A549 (cell line): ENCODE results near the gene CEACAM1.

ENCODE experiments used
- CBX8 ChIP-seq: fragments of 200-600 bp; sonication (generic); IDR thresholded peaks from 2 replicates; pipeline ENCODE4 v1.6.1; 2016
- EP300 ChIP-seq, 2 experiments: fragments of >200 bp; sonication (Bioruptor Twin); formaldehyde crosslinking; IDR thresholded peaks; 2 replicates in 1 of 2; 3 replicates in 1 of 2; pipeline ENCODE4 v1.6.1; 2016 to 2017
- GATA3 ChIP-seq: IDR thresholded peaks from 2 replicates; pipeline ENCODE4 v1.6.1; 2012; ENCODE audit warnings: borderline replicate concordance
- HDAC2 ChIP-seq: fragments of 200-600 bp; sonication (generic); IDR thresholded peaks from 2 replicates; pipeline ENCODE4 v1.6.1; 2016
- MAFK ChIP-seq: fragments of 450-650 bp; IDR thresholded peaks from 2 replicates; pipeline ENCODE4 v1.6.1; 2014; ENCODE audit not compliant: partially characterized antibody
- POLR2A ChIP-seq: IDR thresholded peaks from 2 replicates; pipeline ENCODE4 v1.6.1; 2012; ENCODE audit warnings: mild to moderate bottlenecking, low read length
- RAD21 ChIP-seq, 2 experiments: fragments of >200 bp in 1 of 2; sonication (Bioruptor Twin) in 1 of 2; formaldehyde crosslinking in 1 of 2; IDR thresholded peaks in 1 of 2; conservative IDR thresholded peaks in 1 of 2; 2 replicates in 1 of 2; 3 replicates in 1 of 2; pipeline ENCODE4 v1.6.1; 2012 to 2018; ENCODE audit warnings: inconsistent platforms in 1 of 2
- RARB ChIP-seq: fragments of 250-450 bp; sonication (Bioruptor Pico); IDR thresholded peaks from 2 replicates; pipeline ENCODE4 v1.8.0; 2021; ENCODE audit warnings: mild to moderate bottlenecking, moderate library complexity
- RCOR1 ChIP-seq: fragments of 150-350 bp; IDR thresholded peaks from 2 replicates; pipeline ENCODE4 v1.6.1; 2014; ENCODE audit warnings: antibody characterized with exemption, low read length, low read depth
- SMC3 ChIP-seq: fragments of >200 bp; sonication (Bioruptor Twin); formaldehyde crosslinking; IDR thresholded peaks from 3 replicates; pipeline ENCODE4 v1.6.1; 2018; ENCODE audit warnings: inconsistent platforms
- SREBF2 ChIP-seq: fragments of 450-650 bp; IDR thresholded peaks from 2 replicates; pipeline ENCODE4 v1.6.1; 2014; ENCODE audit warnings: mild to moderate bottlenecking, moderate library complexity
- TF ChIP-seq, protein P1 (sequence below): fragments of >200 bp; sonication (Bioruptor Twin); formaldehyde crosslinking; IDR thresholded peaks from 3 replicates; pipeline ENCODE4 v1.5.1; 2016
- TF ChIP-seq, protein P2 (sequence below): IDR thresholded peaks from 2 replicates; pipeline ENCODE4 v1.6.1; 2012
- TF ChIP-seq, protein P3 (sequence below): fragments of 200-600 bp; sonication (generic); IDR thresholded peaks from 2 replicates; pipeline ENCODE4 v1.6.1; 2016; ENCODE audit warnings: antibody characterized with exemption, mild to moderate bottlenecking, moderate library complexity

DNA sequence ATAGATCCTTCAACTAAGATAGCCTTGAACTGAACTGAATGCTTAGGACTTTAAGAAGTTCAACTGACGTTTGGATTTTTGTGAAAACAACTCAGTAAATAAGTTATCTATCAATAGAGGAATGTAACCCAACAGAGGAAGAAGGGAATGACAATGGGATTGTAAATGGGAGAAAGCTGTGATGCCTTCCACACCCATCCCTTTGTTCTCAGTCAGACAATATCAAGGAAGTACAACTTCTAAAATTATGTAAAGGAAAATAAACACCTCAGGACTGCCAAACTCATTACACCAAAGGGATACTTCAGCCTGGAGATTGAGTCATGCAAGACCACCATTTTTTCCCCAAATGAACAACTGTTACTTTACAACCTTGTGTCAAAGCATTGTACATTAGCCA, 45.4 kb upstream of the CEACAM1 start:
- TF ChIP-seq SREBF2 (no peak), RAD21 (conservative IDR thresholded peaks at IDR 0.05 in 1 of 2, IDR thresholded peaks at IDR 0.05 in 1 of 2) (no peak), GATA3 (no peak), RCOR1 (no peak), POLR2A (no peak), EP300 (IDR thresholded peaks at IDR 0.05) (no peak), MAFK (no peak), RARB (CRISPR knock-in tag) (no peak), CBX8 (no peak), HDAC2 (no peak), SMC3 (no peak)
- TF ChIP-seq, protein P1, sequence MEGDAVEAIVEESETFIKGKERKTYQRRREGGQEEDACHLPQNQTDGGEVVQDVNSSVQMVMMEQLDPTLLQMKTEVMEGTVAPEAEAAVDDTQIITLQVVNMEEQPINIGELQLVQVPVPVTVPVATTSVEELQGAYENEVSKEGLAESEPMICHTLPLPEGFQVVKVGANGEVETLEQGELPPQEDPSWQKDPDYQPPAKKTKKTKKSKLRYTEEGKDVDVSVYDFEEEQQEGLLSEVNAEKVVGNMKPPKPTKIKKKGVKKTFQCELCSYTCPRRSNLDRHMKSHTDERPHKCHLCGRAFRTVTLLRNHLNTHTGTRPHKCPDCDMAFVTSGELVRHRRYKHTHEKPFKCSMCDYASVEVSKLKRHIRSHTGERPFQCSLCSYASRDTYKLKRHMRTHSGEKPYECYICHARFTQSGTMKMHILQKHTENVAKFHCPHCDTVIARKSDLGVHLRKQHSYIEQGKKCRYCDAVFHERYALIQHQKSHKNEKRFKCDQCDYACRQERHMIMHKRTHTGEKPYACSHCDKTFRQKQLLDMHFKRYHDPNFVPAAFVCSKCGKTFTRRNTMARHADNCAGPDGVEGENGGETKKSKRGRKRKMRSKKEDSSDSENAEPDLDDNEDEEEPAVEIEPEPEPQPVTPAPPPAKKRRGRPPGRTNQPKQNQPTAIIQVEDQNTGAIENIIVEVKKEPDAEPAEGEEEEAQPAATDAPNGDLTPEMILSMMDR: no peak
- TF ChIP-seq, protein P2, sequence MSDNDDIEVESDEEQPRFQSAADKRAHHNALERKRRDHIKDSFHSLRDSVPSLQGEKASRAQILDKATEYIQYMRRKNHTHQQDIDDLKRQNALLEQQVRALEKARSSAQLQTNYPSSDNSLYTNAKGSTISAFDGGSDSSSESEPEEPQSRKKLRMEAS: no peak
- TF ChIP-seq, protein P3, sequence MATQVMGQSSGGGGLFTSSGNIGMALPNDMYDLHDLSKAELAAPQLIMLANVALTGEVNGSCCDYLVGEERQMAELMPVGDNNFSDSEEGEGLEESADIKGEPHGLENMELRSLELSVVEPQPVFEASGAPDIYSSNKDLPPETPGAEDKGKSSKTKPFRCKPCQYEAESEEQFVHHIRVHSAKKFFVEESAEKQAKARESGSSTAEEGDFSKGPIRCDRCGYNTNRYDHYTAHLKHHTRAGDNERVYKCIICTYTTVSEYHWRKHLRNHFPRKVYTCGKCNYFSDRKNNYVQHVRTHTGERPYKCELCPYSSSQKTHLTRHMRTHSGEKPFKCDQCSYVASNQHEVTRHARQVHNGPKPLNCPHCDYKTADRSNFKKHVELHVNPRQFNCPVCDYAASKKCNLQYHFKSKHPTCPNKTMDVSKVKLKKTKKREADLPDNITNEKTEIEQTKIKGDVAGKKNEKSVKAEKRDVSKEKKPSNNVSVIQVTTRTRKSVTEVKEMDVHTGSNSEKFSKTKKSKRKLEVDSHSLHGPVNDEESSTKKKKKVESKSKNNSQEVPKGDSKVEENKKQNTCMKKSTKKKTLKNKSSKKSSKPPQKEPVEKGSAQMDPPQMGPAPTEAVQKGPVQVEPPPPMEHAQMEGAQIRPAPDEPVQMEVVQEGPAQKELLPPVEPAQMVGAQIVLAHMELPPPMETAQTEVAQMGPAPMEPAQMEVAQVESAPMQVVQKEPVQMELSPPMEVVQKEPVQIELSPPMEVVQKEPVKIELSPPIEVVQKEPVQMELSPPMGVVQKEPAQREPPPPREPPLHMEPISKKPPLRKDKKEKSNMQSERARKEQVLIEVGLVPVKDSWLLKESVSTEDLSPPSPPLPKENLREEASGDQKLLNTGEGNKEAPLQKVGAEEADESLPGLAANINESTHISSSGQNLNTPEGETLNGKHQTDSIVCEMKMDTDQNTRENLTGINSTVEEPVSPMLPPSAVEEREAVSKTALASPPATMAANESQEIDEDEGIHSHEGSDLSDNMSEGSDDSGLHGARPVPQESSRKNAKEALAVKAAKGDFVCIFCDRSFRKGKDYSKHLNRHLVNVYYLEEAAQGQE: no peak
